Activated CD4-positive, alpha-beta T cell treated with anti-CD3 and anti-CD28 coated beads for 48 hours (primary cell): ENCODE results near the gene CDH13.

Experiments
- DNase-seq: peaks from one replicate; pipeline ENCODE4 v3.0.0-alpha.2; 2020

Gene CDH13

GRCh38 chr16:83269541-83269940, 642.8 kb downstream of the CDH13 start:
- DNase-seq: no peak

- no peak for DNase-seq
Observed at GRCh38 chr16:83270061-83270460, 643.3 kb downstream of the CDH13 start.

GRCh38 chr16:83270640-83271039, 643.9 kb downstream of the CDH13 start:
- no peak for DNase-seq

- no peak for DNase-seq
Observed at GRCh38 chr16:83271123-83271522, 644.4 kb downstream of the CDH13 start.

- no peak for DNase-seq
Observed at GRCh38 chr16:83271970-83272575, 645.3 kb downstream of the CDH13 start.

GRCh38 chr16:83272843-83273242, 646.1 kb downstream of the CDH13 start:
- no peak for DNase-seq

- no peak for DNase-seq
Observed at GRCh38 chr16:83273504-83274173, 646.9 kb downstream of the CDH13 start.

- no peak for DNase-seq
Observed at GRCh38 chr16:83279251-83279650, 652.5 kb downstream of the CDH13 start.

GRCh38 chr16:83285921-83286320, 659.2 kb downstream of the CDH13 start:
- DNase-seq: no peak

- DNase-seq: no peak
Observed at GRCh38 chr16:83296505-83296904, 669.7 kb downstream of the CDH13 start.

- no peak for DNase-seq
Observed at GRCh38 chr16:83298541-83298940, 671.8 kb downstream of the CDH13 start.

- no peak for DNase-seq
Observed at GRCh38 chr16:83300326-83300725, 673.6 kb downstream of the CDH13 start.

- no peak for DNase-seq
Observed at GRCh38 chr16:83301971-83302370, 675.2 kb downstream of the CDH13 start.

GRCh38 chr16:83302853-83303252, 676.1 kb downstream of the CDH13 start:
- DNase-seq: no peak

GRCh38 chr16:83305092-83305491, 678.3 kb downstream of the CDH13 start:
- DNase-seq: no peak

- no peak for DNase-seq
Observed at GRCh38 chr16:83306961-83307593, 680.3 kb downstream of the CDH13 start.

- no peak for DNase-seq
Observed at GRCh38 chr16:83307594-83307992, 680.8 kb downstream of the CDH13 start.

GRCh38 chr16:83308414-83308813, 681.6 kb downstream of the CDH13 start:
- no peak for DNase-seq

GRCh38 chr16:83310816-83311215, 684.0 kb downstream of the CDH13 start:
- DNase-seq: no peak

- no peak for DNase-seq
Observed at GRCh38 chr16:83312015-83312717, 685.4 kb downstream of the CDH13 start.

- no peak for DNase-seq
Observed at GRCh38 chr16:83312718-83313245, 686.0 kb downstream of the CDH13 start.

- no peak for DNase-seq
Observed at GRCh38 chr16:83315271-83315670, 688.5 kb downstream of the CDH13 start.

- no peak for DNase-seq
Observed at GRCh38 chr16:83316458-83316857, 689.7 kb downstream of the CDH13 start.

- no peak for DNase-seq
Observed at GRCh38 chr16:83318390-83318789, 691.6 kb downstream of the CDH13 start.
